Adrenal gland (tissue), 12 donors: ENCODE data around the gene AGA. TPM values are rescaled to one million over a fixed set of nuclear protein-coding genes. Genes with fewer than 3 reads are reported as not detected.

Experiments
- DNase-seq, 7 donors: peaks; one replicate each; pipeline ENCODE4 v3.0.0-alpha.2; 2019 to 2020
- H3K27ac ChIP-seq, 5 donors: fragments of 200-600 bp; sonication (generic) in 4 of 5; 1 replicate in 3 of 5; 2 replicates in 2 of 5; pipeline versions ENCODE4 v1.5.1 to v1.8.0; 2016 to 2020; ENCODE audit warnings: mild to moderate bottlenecking in 1 of 5
- H3K27me3 ChIP-seq: fragments of 200-600 bp; 2 replicates; pipeline ENCODE4 v1.8.0; 2021
- H3K36me3 ChIP-seq, 2 donors: fragments of 200-600 bp; replicated peaks in 1 of 2; 1 replicate in 1 of 2; 2 replicates in 1 of 2; pipeline versions ENCODE4 v1.5.1 to v1.8.0; 2018 to 2022
- H3K4me1 ChIP-seq, 2 donors: fragments of 200-600 bp; replicated peaks in 1 of 2; 1 replicate in 1 of 2; 2 replicates in 1 of 2; pipeline versions ENCODE4 v1.5.1 to v1.8.0; 2018 to 2021
- H3K4me3 ChIP-seq, 4 donors: fragments of 200-600 bp; sonication (generic) in 3 of 4; one replicate each; pipeline ENCODE4 v1.5.1; 2016 to 2018
- H3K9me3 ChIP-seq, 3 donors: fragments of 200-600 bp; sonication (generic) in 1 of 3; replicated peaks in 1 of 3; 1 replicate in 2 of 3; 2 replicates in 1 of 3; pipeline versions ENCODE4 v1.5.1 to v1.8.0; 2016 to 2021
- CTCF ChIP-seq, 6 experiments: fragments of 450-650 bp in 4 of 6; fragments of 200-600 bp in 2 of 6; sonication (generic) in 1 of 6; IDR thresholded peaks; 1 replicate in 5 of 6; 2 replicates in 1 of 6; pipeline versions ENCODE4 v1.5.1 to v1.8.0; 2016 to 2021; ENCODE audit warnings: antibody characterized with exemption in 6 of 6, mild to moderate bottlenecking in 2 of 6, moderate library complexity in 1 of 6
- POLR2A ChIP-seq, 2 donors: fragments of 450-650 bp; IDR thresholded peaks; one replicate each; pipeline ENCODE4 v1.6.1; 2017; ENCODE audit warnings: antibody characterized with exemption in 2 of 2, mild to moderate bottlenecking in 2 of 2, moderate library complexity in 1 of 2
- WGBS, 4 donors: extraction: QIAGEN DNeasy Blood & Tissue Kit in 2 of 4; methylation state at CpG; one replicate each; pipeline versions ENCODE4 v1.1.5 to v1.1.7; 2013 to 2017; 5-methylcytosine and 5-hydroxymethylcytosine counted together
- intact Hi-C, 2 donors: fragments of 100-400 bp; cut with DNase I; formaldehyde crosslinking; loops; one replicate each; pipeline versions ENCODE4 v1.14.1 to v1.15.0; 2022 to 2023
- polyA plus RNA-seq, 3 donors: library from polyadenylated mRNA; stranded (reverse); fragments of 200-250 nt in 2 of 3; fragments of 350-450 nt in 1 of 3; fragmentation: Illumina TruSeq in 1 of 3; extraction: RNeasy Lipid Tissue Mini Kit (QIAGEN cat#74804) in 1 of 3; gene quantifications; one replicate each; pipeline ENCODE4 v1.2.3, GENCODE V29; 2013 to 2014
- total RNA-seq, 9 donors: library from RNA; depleted of rRNA in 4 of 9; stranded (reverse); fragments of >200 nt in 4 of 9; fragments of 120-200 nt in 1 of 9; fragmentation: NEBNext Ultra II Directional in 1 of 9; extraction: Animal tissue kit (Norgen Biotek cat#: 25700) in 1 of 9; gene quantifications; one replicate each; pipeline versions ENCODE4 v1.1.0 to v1.2.4, GENCODE V29; 2013 to 2023
- donor health status: healthy with polysubstance abuse.
- donor health status: Bipolar disorder and iron deficiency.
- donor health status: DM: yes; HTN: yes; CAD: no.
- donor health status: DM: no; HTN: no; CAD: no.
- donor health status: DM: no; HTN: no; CAD: no.
- donor health status: DM: yes; HTN: yes; CAD: no.

Gene AGA
- total and polyA plus RNA-seq, 12 donors, result 8.8 to 66.9 (median 27.6) TPM

GRCh38 chr4:177479063-177479462, 36.8 kb upstream of the AGA start:
- no peak for DNase-seq
- Histone ChIP-seq H3K9me3 (no peaks in the 10 kb centered on the region), H3K27ac (no peak overlapping the region), H3K27me3 (no peaks in the 10 kb centered on the region), H3K4me1 (no peaks in the 10 kb centered on the region), H3K36me3 (no peaks in the 10 kb centered on the region), H3K4me3 (no peak overlapping the region)
- intact Hi-C loops, result no loop called here
- WGBS, 4 donors, result 65 to 76% (median 67%) methylated on average over 4 of the region's 4 CpGs
- TF ChIP-seq CTCF (IDR thresholded peaks at IDR 0.05), result no peak
- no peak for TF ChIP-seq POLR2A (IDR thresholded peaks at IDR 0.05)

- Histone ChIP-seq H3K4me1 (no peaks in the 10 kb centered on the region), H3K9me3 (no peaks in the 10 kb centered on the region), H3K4me3 (no peak overlapping the region), H3K36me3 (no peaks in the 10 kb centered on the region), H3K27me3 (no peaks in the 10 kb centered on the region), H3K27ac (no peak overlapping the region)
- intact Hi-C loops, result no loop called here
- no peak for TF ChIP-seq POLR2A (IDR thresholded peaks at IDR 0.05)
- TF ChIP-seq CTCF (IDR thresholded peaks at IDR 0.05), result no peak
- DNase-seq, result no peak
- WGBS, 4 donors, result 73 to 76% (median 75%) methylated on average over 2 of the region's 2 CpGs
Observed at GRCh38 chr4:177478496-177478895, 36.3 kb upstream of the AGA start.

- 81 to 89% (median 82%) methylated on average over 1 of the region's 1 CpG for WGBS, 4 donors
- no peak overlapping the region for H3K27ac ChIP-seq
- no peak overlapping the region for H3K4me3 ChIP-seq
- intact Hi-C loops, result no loop called here
- H3K27me3 ChIP-seq, result no peaks in the 10 kb centered on the region
- DNase-seq, result no peak
- TF ChIP-seq POLR2A (IDR thresholded peaks at IDR 0.05) (no peak), CTCF (IDR thresholded peaks at IDR 0.05) (no peak)
- no peaks in the 10 kb centered on the region for H3K36me3 ChIP-seq
- H3K4me1 ChIP-seq, result no peaks in the 10 kb centered on the region
- no peaks in the 10 kb centered on the region for H3K9me3 ChIP-seq
Observed at GRCh38 chr4:177473991-177474390, 31.8 kb upstream of the AGA start.

- Histone ChIP-seq H3K4me3 (no peak overlapping the region), H3K9me3 (no peaks in the 10 kb centered on the region), H3K27ac (no peak overlapping the region), H3K4me1 (no peaks in the 10 kb centered on the region), H3K36me3 (no peaks in the 10 kb centered on the region), H3K27me3 (no peaks in the 10 kb centered on the region)
- no peak for DNase-seq
- no peak for TF ChIP-seq POLR2A (IDR thresholded peaks at IDR 0.05)
- no peak for TF ChIP-seq CTCF (IDR thresholded peaks at IDR 0.05)
- intact Hi-C loops, result no loop called here
- 85 to 93% (median 91%) methylated on average over 4 of the region's 4 CpGs for whole genome bisulfite sequencing, 4 donors
Observed at GRCh38 chr4:177464026-177464425, 21.8 kb upstream of the AGA start.
